ENCODE data around the gene DIS3. TPM values are rescaled to one million over a fixed set of nuclear protein-coding genes. Genes with fewer than 3 reads are reported as not detected.
"Not testable (repeated sequence)": the region's sequence is repeated elsewhere in the genome, so short reads cannot be mapped to it uniquely, and the experiment has no call there.

The DIS3 gene
- total RNA-seq, 1 donor from 2014 or later, result 49.9 TPM

DNA sequence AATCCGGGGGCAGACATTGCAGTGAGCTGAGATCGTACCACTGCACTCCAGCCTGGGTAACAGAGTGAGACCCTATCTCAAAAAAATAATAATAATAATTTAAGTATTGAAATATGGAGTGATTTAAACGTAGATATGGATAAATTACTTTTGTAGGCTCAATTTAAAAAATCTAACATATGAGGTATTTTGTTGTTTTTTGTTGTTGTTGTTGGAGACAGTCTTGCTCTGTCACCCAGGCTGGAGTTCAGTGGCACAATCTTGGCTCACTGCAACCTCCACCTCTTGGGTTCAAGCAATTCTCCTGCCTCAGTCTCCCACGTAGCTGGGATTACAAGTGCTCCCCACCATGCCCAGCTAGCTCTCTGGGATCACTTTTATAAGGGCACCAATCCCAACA lies 3.0 kb upstream of the DIS3 start:
- DNase-seq (ENCODE audit: low spot score); H3K27ac Mint-ChIP-seq; H3K4me3 Mint-ChIP-seq; H3K9me3 Mint-ChIP-seq; H3K27me3 Mint-ChIP-seq (ENCODE audit: insufficient read depth); intact Hi-C loops (cut with micrococcal nuclease): not testable (repeated sequence)
- H3K4me1 Mint-ChIP-seq (ENCODE audit: low read depth), result peaks cover 45% of the 10 kb centered on the region
- H3K36me3 Mint-ChIP-seq (ENCODE audit: low read depth), result peaks cover 31% of the 10 kb centered on the region

DNA sequence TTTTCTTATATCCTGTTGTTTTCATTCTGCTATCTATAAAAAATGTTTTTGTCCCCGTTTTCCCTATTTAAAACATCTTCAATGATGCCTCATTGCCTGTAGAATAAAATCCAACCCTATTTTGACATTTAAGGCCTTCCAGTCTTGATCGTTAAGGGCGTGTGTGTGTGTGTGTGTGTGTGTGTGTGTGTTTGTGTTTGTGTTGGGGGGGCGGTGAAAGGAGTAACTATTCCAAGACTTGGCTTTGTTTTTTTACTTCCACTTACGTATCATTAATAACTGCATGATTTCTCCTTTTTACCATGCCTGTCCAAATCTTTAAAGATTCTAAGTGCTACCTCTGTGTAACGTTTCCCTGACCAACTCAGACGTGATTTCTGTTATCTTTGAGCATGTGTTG lies 1.0 kb upstream of the DIS3 start:
- intact Hi-C loops (cut with micrococcal nuclease), result loop anchor here (1.0 to 2.0 kb wide), 3 partner anchors 276 to 1353 kb away; partner anchors contain the start of gene KLF5
- Mint-ChIP-seq H3K27ac (peak overlapping the region; percentile 100), H3K9me3 (no peaks in the 10 kb centered on the region), H3K27me3 (ENCODE audit: insufficient read depth) (no peaks in the 10 kb centered on the region), H3K4me3 (peak overlapping the region; percentile 100), H3K36me3 (ENCODE audit: low read depth) (peaks cover 30% of the 10 kb centered on the region), H3K4me1 (ENCODE audit: low read depth) (peaks cover 56% of the 10 kb centered on the region)
- no peak for DNase-seq (ENCODE audit: low spot score)

DNA sequence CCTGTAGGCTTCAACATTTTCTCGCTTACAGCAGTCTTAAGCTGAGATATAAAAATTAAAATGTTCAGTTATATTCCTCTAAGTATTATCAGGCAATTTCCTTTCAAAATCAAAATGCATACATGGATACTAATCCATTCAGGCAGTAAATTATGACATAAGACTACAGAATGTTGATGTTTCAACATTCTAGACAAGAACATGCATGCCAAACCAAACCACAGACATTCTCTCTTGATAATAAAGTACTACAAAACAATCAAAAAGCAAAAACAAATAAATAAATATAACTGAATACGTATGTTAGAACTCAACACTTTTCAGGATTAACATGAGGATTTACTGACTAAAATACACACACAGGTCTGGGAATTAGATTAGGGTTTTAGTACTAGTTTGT lies 7.7 kb downstream of the DIS3 start:
- Mint-ChIP-seq H3K4me3 (no peak overlapping the region), H3K9me3 (no peaks in the 10 kb centered on the region), H3K27me3 (ENCODE audit: insufficient read depth) (no peaks in the 10 kb centered on the region), H3K27ac (no peak overlapping the region), H3K4me1 (ENCODE audit: low read depth) (peaks cover 31% of the 10 kb centered on the region), H3K36me3 (ENCODE audit: low read depth) (peaks cover 60% of the 10 kb centered on the region)
- intact Hi-C loops (cut with micrococcal nuclease), result no loop called here
- DNase-seq (ENCODE audit: low spot score), result no peak

DNA sequence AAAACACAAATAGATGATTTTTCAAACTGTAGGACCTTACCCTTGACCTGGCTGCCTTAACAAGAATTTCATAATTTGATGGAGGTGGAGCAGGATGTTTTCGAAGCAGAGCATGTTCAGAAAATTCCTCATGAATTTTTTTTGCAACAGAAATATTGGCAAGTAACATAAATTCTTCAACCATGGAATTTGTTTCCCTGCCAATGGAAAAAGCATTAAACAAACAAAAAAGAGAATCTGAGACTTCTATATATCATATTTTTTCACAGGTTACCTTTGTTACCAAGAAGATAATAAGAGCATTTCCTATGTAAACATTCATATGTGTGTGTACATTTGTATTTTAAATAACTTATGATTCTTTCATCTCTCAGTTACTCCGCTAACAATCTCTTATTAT lies 18.3 kb downstream of the DIS3 start:
- no peaks in the 10 kb centered on the region for H3K9me3 Mint-ChIP-seq
- peaks cover 62% of the 10 kb centered on the region for H3K36me3 Mint-ChIP-seq (ENCODE audit: low read depth)
- intact Hi-C loops (cut with micrococcal nuclease), result no loop called here
- H3K27me3 Mint-ChIP-seq (ENCODE audit: insufficient read depth), result no peaks in the 10 kb centered on the region
- no peak for DNase-seq (ENCODE audit: low spot score)
- H3K27ac Mint-ChIP-seq, result no peak overlapping the region
- H3K4me3 Mint-ChIP-seq, result no peak overlapping the region
- peaks cover 9% of the 10 kb centered on the region for H3K4me1 Mint-ChIP-seq (ENCODE audit: low read depth)

DNA sequence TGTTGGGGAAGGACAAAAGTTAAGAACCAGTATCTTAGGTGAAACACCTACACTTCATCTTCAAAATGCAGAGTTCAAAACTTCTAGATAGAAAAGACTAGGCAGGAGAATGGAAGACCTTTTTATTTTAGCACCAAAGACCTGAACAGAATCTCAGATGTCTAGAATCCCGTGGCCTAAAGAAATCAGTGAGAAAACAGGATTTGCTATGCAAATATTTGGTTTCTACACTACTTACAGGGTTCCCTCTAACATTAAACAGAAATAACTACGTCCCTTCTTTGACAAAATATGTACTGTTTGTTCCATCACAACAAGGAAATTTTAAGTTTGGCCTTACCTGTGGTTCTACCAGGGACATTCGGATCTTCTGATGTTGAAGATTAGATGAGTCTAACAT lies 21.5 kb downstream of the DIS3 start:
- H3K36me3 Mint-ChIP-seq (ENCODE audit: low read depth), result peaks cover 50% of the 10 kb centered on the region
- H3K4me3 Mint-ChIP-seq, result no peak overlapping the region
- no peaks in the 10 kb centered on the region for H3K9me3 Mint-ChIP-seq
- H3K27me3 Mint-ChIP-seq (ENCODE audit: insufficient read depth), result no peaks in the 10 kb centered on the region
- H3K4me1 Mint-ChIP-seq (ENCODE audit: low read depth), result no peaks in the 10 kb centered on the region
- no peak for DNase-seq (ENCODE audit: low spot score)
- no peak overlapping the region for H3K27ac Mint-ChIP-seq
- intact Hi-C loops (cut with micrococcal nuclease), result no loop called here

DNA sequence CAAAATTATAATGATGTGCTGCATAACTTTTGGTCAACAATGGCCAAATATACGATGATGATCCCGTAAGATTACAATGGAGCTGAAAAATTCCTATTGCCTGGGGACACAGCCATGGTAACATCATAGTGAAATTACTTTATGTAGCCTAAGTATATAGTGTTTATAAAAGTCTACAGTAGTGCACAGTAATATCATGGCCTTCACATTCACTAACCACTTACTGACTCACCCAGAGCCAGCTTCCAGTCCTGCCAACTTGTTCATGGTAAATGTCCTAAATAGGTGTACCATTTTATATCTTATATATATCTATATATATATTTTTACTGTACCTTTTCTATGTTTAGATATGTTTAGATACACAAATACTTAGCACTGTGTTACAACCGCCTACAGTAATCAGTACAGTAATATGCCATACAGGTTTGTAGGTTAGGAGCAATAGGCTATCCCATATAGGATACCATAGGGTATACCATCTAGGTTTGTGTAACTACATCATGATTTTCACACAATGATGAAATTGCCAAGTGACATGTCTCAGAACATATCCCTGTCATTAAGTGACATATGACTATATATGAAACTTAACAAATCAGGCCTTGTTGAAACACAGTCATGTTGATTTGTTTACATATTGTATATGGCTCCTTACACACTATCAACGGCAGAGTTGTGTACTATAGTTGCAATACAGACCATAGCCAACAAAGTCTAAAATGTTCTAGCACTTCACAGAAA lies 23.7 kb downstream of the DIS3 start:
- DNase-seq (ENCODE audit: low spot score), result no peak
- H3K4me1 Mint-ChIP-seq (ENCODE audit: low read depth), result no peaks in the 10 kb centered on the region
- H3K27ac Mint-ChIP-seq, result no peak overlapping the region
- intact Hi-C loops (cut with micrococcal nuclease), result loop anchor here (2.0 kb wide), 1 partner anchor 23 kb away; the partner anchor contains the start of gene DIS3
- H3K9me3 Mint-ChIP-seq, result no peaks in the 10 kb centered on the region
- peaks cover 39% of the 10 kb centered on the region for H3K36me3 Mint-ChIP-seq (ENCODE audit: low read depth)
- no peak overlapping the region for H3K4me3 Mint-ChIP-seq
- no peaks in the 10 kb centered on the region for H3K27me3 Mint-ChIP-seq (ENCODE audit: insufficient read depth)

DNA sequence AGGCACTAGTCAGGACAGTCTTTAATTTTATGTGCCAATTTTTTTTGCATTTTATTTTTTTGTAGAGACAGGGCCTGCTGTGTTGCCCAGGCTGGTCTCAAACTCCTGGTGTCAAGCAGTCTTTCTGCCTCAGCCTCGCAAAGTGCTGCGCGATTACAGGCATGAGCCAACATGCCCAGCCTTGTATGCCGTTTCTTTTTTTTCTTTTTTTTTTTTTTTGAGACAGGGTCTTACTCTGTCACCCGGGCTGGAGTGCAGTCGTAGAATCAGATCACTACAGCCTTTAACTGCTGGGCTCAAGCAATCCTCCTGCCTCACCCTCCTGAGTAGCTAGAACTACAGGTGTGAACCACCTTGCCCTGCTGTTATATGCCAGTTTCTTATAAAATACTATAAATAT lies 27.6 kb downstream of the DIS3 start:
- peaks cover 49% of the 10 kb centered on the region for H3K36me3 Mint-ChIP-seq (ENCODE audit: low read depth)
- no peak overlapping the region for H3K27ac Mint-ChIP-seq
- H3K4me1 Mint-ChIP-seq (ENCODE audit: low read depth), result no peaks in the 10 kb centered on the region
- DNase-seq (ENCODE audit: low spot score), result no peak
- no peak overlapping the region for H3K4me3 Mint-ChIP-seq
- no peaks in the 10 kb centered on the region for H3K27me3 Mint-ChIP-seq (ENCODE audit: insufficient read depth)
- no peaks in the 10 kb centered on the region for H3K9me3 Mint-ChIP-seq
- intact Hi-C loops (cut with micrococcal nuclease), result no loop called here

DNA sequence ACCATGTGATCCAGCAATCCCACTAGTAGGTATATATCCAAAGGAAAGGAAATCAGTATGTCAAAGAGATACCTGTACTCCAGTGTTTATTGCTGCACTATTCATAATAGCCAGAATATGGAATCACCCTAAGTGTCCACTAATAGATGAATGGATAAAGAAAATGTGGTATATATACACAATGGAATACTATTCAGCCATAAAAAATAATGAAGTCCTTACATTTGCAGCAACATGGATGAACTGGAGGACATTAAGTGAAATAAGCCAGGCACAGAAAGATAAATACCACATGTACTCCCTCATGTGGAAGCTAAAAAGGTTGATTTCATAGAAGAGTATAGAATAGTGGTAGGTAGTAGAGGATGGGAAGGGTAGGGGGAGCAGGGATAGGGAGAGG lies 30.5 kb downstream of the DIS3 start:
- peaks cover 55% of the 10 kb centered on the region for H3K36me3 Mint-ChIP-seq (ENCODE audit: low read depth)

DNA sequence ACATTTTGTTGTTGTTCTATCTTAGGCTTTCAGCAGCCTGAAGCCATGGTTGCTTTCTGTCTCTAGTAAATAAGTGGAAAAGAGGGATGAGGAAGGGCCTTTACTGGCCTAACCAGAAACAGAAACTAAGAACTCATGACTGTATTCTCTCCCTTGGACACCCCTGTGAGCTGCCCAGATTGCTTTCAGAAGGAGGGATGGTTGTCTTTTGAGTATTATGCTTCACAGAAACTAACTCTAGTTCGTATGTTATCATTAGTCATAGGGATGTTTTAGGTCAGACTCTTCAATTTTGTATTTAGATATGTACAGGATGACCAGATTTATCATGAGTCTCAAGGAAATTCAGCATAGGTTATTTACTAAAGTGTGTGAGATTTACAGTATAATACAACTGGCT lies 36.4 kb downstream of the DIS3 start:
- H3K4me3 Mint-ChIP-seq, result no peak overlapping the region
- no peak overlapping the region for H3K27ac Mint-ChIP-seq
- H3K4me1 Mint-ChIP-seq (ENCODE audit: low read depth), result peaks cover 28% of the 10 kb centered on the region
- DNase-seq (ENCODE audit: low spot score), result no peak
- no peaks in the 10 kb centered on the region for H3K27me3 Mint-ChIP-seq (ENCODE audit: insufficient read depth)
- intact Hi-C loops (cut with micrococcal nuclease), result no loop called here
- H3K36me3 Mint-ChIP-seq (ENCODE audit: low read depth), result peaks cover 43% of the 10 kb centered on the region
- H3K9me3 Mint-ChIP-seq, result no peaks in the 10 kb centered on the region

More for the DNA sequence above, 30.5 kb downstream of the DIS3 start:
- no peak for DNase-seq (ENCODE audit: low spot score)
- intact Hi-C loops (cut with micrococcal nuclease), result no loop called here
- peaks cover 19% of the 10 kb centered on the region for H3K4me1 Mint-ChIP-seq (ENCODE audit: low read depth)
- no peaks in the 10 kb centered on the region for H3K27me3 Mint-ChIP-seq (ENCODE audit: insufficient read depth)
- H3K9me3 Mint-ChIP-seq, result no peaks in the 10 kb centered on the region
- no peak overlapping the region for H3K4me3 Mint-ChIP-seq
- H3K27ac Mint-ChIP-seq, result no peak overlapping the region

DNA sequence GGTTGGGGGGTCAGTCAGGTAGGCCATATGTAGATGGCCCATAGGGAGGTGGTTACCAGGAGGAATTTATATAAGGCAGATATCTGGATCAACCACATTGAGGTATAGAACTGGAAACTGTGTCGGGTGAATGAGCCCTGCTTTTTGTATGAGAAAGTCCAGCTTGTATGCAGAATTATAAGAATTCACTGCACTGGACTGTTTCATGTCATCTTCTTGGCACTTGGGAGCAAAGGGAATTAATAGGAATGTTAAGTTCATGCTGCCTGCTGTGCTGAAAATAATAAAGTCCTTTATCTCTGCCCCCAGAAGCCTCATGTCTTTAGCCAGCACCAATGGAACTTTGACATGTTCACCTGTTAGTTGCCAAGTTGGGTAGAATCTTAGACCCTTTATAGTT lies 41.7 kb downstream of the DIS3 start:
- DNase-seq (ENCODE audit: low spot score), result no peak
- no peaks in the 10 kb centered on the region for H3K9me3 Mint-ChIP-seq
- peaks cover 41% of the 10 kb centered on the region for H3K36me3 Mint-ChIP-seq (ENCODE audit: low read depth)
- no peaks in the 10 kb centered on the region for H3K27me3 Mint-ChIP-seq (ENCODE audit: insufficient read depth)
- no peak overlapping the region for H3K27ac Mint-ChIP-seq
- peaks cover 25% of the 10 kb centered on the region for H3K4me1 Mint-ChIP-seq (ENCODE audit: low read depth)
- no peak overlapping the region for H3K4me3 Mint-ChIP-seq
- intact Hi-C loops (cut with micrococcal nuclease), result no loop called here

DNA sequence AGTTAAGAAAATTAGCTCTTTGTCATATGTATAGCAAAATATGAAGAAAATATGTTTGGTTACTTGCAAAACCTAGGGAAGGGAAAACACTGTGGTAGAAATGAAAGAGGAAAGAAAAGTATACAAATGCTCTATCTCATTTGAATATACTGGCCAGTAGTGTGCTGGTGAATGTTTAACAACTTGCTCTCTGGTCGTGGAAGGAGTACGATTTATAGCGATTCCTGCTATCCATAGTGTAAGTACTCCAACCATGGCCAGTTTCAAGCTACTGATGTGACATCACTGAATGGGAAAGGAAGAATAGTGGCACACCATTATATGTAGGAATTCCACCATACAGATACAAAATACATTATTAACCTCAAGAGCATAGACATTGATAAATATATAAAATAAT lies 44.7 kb downstream of the DIS3 start:
- intact Hi-C loops (cut with micrococcal nuclease), result no loop called here
- H3K36me3 Mint-ChIP-seq (ENCODE audit: low read depth), result peaks cover 50% of the 10 kb centered on the region
- no peaks in the 10 kb centered on the region for H3K9me3 Mint-ChIP-seq
- H3K4me1 Mint-ChIP-seq (ENCODE audit: low read depth), result peaks cover 32% of the 10 kb centered on the region
- no peak overlapping the region for H3K27ac Mint-ChIP-seq
- no peak for DNase-seq (ENCODE audit: low spot score)
- H3K27me3 Mint-ChIP-seq (ENCODE audit: insufficient read depth), result no peaks in the 10 kb centered on the region
- no peak overlapping the region for H3K4me3 Mint-ChIP-seq

DNA sequence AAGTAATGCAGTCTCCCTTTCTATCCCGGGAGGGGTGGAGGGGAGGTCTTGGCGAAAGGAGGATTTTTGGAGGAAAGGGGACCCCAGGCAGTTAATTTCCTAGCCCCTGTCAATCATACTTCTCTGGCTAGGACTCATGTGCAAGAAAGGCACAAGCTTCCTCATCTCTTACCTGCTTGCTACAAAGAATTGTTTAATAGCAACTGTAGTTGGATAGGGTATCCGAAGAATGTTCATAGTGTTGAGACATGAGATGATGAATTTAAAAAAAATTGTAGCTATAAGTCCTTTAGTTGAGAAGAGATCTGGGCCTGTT lies 53.5 kb downstream of the DIS3 start:
- DNase-seq (ENCODE audit: low spot score), result no peak
- H3K9me3 Mint-ChIP-seq, result no peaks in the 10 kb centered on the region
- H3K4me1 Mint-ChIP-seq (ENCODE audit: low read depth), result peaks cover 64% of the 10 kb centered on the region
- intact Hi-C loops (cut with micrococcal nuclease), result loop anchor here (1.0 to 10.0 kb wide), 5 partner anchors 8 to 1436 kb away; no protein-coding TSS in a partner anchor
- no peaks in the 10 kb centered on the region for H3K27me3 Mint-ChIP-seq (ENCODE audit: insufficient read depth)
- H3K4me3 Mint-ChIP-seq, result peak overlapping the region; percentile 99
- peaks cover 28% of the 10 kb centered on the region for H3K36me3 Mint-ChIP-seq (ENCODE audit: low read depth)
- H3K27ac Mint-ChIP-seq, result peak overlapping the region; percentile 97

DNA sequence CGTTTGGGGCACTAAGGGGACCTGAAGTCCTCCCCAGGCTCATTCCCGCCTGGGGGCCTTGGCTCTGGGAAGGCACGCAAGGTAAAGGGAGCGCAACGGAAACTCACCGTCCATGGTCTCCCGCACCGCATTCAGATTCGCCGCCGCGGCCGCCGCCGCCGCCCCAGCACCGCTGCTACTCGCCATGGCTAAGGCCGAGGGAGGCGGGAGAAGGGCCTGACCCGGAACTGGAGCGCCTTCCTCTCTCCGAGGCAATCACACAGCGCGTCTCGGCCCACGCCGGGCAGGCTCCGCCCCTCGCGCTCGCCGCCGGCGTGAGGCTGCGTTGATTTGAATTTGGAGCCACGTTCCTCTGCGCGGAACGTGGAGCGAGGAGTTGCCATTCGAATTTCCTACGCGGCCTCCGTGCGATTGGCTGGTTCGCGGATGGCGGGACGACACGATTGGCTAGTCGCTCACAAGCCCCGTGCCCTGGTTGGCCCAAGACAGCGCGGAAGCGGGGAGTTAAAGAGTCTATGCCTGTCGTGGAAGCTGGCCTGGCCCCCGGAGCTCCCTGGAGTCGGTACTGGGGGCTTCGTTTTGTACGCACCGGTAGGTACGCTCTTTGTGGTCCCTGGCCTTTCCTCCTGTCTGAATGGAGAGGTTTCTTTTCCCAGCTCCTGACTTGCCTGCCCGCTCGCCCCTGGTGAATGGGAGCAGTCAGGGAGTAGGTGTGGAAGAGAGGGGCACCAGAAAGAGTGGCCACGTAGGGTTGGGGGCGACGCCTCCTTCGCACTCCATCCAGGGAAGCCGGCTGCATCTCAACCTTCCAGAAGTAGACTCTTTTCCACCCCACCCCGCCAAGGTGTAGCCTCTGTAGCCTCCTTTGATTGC lies 54.0 kb downstream of the DIS3 start, which contains the start of the genes BORA and MZT1:
Gene BORA, plus strand, starts transcription at position 507 of the 873 bp plus-strand sequence. CDS start 1,018 bp downstream, outside the sequence.
Gene MZT1, minus strand, starts transcription at position 213 of the 873 bp plus-strand sequence. Its CDS starts 27 bp downstream, at position 186.
- intact Hi-C loops (cut with micrococcal nuclease), result loop anchor here (1.0 to 10.0 kb wide), 12 partner anchors 9 to 1561 kb away; partner anchors contain the start of genes DIS3 and KLF12
- Mint-ChIP-seq H3K4me1 (ENCODE audit: low read depth) (peaks cover 70% of the 10 kb centered on the region), H3K27ac (peak within 1 kb of the TSS; percentile 97), H3K9me3 (no peaks in the 10 kb centered on the region), H3K27me3 (ENCODE audit: insufficient read depth) (no peaks in the 10 kb centered on the region), H3K4me3 (peak within 1 kb of the TSS; percentile 99), H3K36me3 (ENCODE audit: low read depth) (peaks cover 30% of the 10 kb centered on the region)
- DNase-seq (ENCODE audit: low spot score), result peak; percentile 97

Data from activated T-helper 1 cell treated with anti-CD3 and anti-CD28 coated beads, Interleukin-12 subunit alpha, Interleukin-12 subunit beta, Interleukin-2, Interleukin-4 antibody, amounts not matched to agents 30 ng/mL and 10 ng/mL and 1 ng/mL, durations not matched to agents 14 hours and 24 hours and 36 hours (primary cell).